Measurements from ENCODE around the gene MPPED1. TPM values are rescaled to one million over a fixed set of nuclear protein-coding genes. Genes with fewer than 3 reads are reported as not detected.

The MPPED1 gene, protein sequence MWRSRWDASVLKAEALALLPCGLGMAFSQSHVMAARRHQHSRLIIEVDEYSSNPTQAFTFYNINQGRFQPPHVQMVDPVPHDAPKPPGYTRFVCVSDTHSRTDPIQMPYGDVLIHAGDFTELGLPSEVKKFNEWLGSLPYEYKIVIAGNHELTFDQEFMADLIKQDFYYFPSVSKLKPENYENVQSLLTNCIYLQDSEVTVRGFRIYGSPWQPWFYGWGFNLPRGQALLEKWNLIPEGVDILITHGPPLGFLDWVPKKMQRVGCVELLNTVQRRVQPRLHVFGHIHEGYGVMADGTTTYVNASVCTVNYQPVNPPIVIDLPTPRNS
- not detected in 3 replicates for total RNA-seq
- long read RNA-seq = 0 reads

DNA sequence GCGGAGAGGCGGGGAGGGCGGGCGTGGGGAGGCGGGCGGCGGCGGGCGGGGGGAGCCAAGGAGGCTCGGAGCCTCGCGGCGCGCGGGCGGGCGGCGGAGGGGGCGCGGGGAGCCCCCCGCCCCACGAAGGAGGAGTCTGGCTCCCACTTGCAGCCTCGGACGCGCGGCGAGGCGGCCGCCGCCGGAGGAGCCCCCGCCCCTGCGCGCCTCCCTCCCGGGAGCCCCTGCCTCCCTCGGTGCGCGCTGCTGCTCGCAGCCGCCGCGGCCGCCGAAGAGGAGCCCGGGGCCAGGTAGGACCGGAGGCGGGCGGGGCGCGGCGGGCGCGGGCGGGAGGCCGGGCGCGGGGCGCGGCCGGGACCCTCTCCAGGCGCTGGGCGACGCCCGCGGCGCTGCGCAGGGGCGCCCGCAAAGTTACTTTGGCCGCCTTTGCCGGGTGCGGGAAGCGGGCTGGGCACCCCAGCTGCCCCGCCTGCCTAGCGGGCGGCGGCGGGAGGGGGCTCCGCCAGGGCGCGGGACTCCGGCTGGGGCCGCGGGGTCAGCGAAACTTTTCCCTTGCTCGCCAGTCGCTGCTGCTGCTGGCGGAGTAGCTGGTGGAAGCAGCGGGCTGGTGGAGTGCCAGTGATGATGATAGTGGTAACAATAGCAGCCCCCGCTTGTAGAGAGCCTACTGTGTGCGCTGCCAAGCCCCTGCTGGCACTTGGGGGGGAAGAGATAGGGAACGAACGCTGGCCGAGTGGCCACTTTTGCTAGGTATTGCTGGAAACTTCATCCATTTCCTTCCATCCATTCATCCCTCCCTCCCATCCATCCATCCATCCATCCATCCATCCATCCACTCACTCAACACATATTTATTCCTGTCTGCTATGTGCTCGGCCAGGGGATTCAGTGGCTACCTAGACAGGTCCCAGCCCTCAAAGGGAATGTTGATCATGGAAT, at the start of gene MPPED1:
MPPED1 (plus strand) TSS at position 146 of the 939 bp plus-strand sequence. CDS start 12,972 bp downstream, outside the sequence.
- TF ChIP-seq, protein P1, sequence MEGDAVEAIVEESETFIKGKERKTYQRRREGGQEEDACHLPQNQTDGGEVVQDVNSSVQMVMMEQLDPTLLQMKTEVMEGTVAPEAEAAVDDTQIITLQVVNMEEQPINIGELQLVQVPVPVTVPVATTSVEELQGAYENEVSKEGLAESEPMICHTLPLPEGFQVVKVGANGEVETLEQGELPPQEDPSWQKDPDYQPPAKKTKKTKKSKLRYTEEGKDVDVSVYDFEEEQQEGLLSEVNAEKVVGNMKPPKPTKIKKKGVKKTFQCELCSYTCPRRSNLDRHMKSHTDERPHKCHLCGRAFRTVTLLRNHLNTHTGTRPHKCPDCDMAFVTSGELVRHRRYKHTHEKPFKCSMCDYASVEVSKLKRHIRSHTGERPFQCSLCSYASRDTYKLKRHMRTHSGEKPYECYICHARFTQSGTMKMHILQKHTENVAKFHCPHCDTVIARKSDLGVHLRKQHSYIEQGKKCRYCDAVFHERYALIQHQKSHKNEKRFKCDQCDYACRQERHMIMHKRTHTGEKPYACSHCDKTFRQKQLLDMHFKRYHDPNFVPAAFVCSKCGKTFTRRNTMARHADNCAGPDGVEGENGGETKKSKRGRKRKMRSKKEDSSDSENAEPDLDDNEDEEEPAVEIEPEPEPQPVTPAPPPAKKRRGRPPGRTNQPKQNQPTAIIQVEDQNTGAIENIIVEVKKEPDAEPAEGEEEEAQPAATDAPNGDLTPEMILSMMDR (IDR thresholded peaks at IDR 0.05) = no peak
- peaks cover 67% of the 10 kb centered on the region for H3K27me3 Mint-ChIP-seq (ENCODE audit: low read depth)
- H3K36me3 Mint-ChIP-seq (ENCODE audit: low read depth) = no peaks in the 10 kb centered on the region
- H3K4me1 Mint-ChIP-seq (ENCODE audit: low read depth) = peaks cover 4% of the 10 kb centered on the region
- H3K4me3 Mint-ChIP-seq (ENCODE audit: unreplicated experiment) = peak within 1 kb of the TSS; percentile 59
- no peaks in the 10 kb centered on the region for H3K9me3 Mint-ChIP-seq (ENCODE audit: low read depth)
- DNase-seq (ENCODE audit: low spot score) = no peak
- no peak within 1 kb of the TSS for H3K27ac Mint-ChIP-seq (ENCODE audit: unreplicated experiment)

DNA sequence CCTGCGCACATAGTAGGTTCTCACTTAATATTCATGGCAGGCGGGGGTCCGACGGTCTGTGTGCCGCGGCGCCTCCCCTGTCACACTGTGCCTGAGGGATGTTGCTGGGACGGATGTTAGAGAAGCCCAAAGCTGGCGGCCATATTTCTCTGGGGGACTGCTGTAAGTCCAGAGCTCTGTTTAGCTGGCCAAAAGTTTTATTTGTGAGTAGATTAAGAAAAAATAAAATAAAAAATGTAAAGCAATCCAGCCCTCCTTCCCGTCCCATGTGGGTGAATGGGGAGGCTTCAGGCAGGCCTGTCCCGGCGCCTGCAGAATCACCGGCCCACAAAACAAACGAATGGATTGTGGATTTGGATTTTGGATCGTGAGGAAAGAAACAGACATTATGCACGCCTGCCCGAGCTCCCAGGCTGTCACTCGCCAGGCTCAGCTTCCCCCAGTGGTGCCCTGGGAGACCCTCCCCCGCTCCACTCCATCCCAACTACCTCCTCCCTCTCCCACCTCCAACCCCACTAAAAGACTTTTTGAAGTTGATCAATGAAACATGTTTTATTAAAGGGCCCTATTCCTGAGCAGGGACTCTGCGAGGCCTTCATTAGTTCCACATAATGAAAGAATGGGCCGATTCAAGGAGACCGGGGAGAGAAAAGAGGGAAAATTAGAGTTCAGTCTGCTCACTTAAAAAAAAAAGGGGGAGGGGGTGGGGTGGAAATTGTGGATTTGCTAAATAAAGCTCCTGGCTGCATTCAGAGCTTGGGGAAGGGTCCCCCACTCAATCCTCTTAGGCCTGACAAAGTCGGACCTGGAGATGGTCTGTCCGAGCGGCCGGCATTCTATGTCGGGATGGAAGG, 48.3 kb upstream of the MPPED1 start:
- Mint-ChIP-seq H3K27ac (ENCODE audit: unreplicated experiment) (no peak overlapping the region), H3K36me3 (ENCODE audit: low read depth) (no peaks in the 10 kb centered on the region), H3K9me3 (ENCODE audit: low read depth) (no peaks in the 10 kb centered on the region), H3K4me3 (ENCODE audit: unreplicated experiment) (no peak overlapping the region), H3K4me1 (ENCODE audit: low read depth) (peaks cover 5% of the 10 kb centered on the region), H3K27me3 (ENCODE audit: low read depth) (peaks cover 31% of the 10 kb centered on the region)
- peak; percentile 32 for DNase-seq (ENCODE audit: low spot score)
- TF ChIP-seq, protein P1 (IDR thresholded peaks at IDR 0.05) = no peak

DNA sequence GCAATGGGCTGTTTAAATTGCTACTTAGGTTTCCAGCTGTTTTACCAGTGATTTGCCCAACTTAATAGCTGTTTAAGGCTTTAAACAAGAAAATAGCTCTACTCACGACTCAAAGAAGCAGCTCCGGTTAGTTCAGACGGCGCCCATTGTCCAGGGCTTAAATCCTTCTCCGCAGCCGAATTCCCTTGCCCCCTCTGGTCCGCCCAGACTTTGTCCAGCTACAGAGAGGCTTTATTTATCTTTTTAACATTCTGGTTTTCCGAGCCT, 47.7 kb upstream of the MPPED1 start:
- no peak overlapping the region for H3K27ac Mint-ChIP-seq (ENCODE audit: unreplicated experiment)
- no peak for DNase-seq (ENCODE audit: low spot score)
- no peaks in the 10 kb centered on the region for H3K9me3 Mint-ChIP-seq (ENCODE audit: low read depth)
- no peak overlapping the region for H3K4me3 Mint-ChIP-seq (ENCODE audit: unreplicated experiment)
- no peaks in the 10 kb centered on the region for H3K36me3 Mint-ChIP-seq (ENCODE audit: low read depth)
- peaks cover 31% of the 10 kb centered on the region for H3K27me3 Mint-ChIP-seq (ENCODE audit: low read depth)
- H3K4me1 Mint-ChIP-seq (ENCODE audit: low read depth) = peaks cover 9% of the 10 kb centered on the region
- TF ChIP-seq, protein P1 (IDR thresholded peaks at IDR 0.05) = no peak

DNA sequence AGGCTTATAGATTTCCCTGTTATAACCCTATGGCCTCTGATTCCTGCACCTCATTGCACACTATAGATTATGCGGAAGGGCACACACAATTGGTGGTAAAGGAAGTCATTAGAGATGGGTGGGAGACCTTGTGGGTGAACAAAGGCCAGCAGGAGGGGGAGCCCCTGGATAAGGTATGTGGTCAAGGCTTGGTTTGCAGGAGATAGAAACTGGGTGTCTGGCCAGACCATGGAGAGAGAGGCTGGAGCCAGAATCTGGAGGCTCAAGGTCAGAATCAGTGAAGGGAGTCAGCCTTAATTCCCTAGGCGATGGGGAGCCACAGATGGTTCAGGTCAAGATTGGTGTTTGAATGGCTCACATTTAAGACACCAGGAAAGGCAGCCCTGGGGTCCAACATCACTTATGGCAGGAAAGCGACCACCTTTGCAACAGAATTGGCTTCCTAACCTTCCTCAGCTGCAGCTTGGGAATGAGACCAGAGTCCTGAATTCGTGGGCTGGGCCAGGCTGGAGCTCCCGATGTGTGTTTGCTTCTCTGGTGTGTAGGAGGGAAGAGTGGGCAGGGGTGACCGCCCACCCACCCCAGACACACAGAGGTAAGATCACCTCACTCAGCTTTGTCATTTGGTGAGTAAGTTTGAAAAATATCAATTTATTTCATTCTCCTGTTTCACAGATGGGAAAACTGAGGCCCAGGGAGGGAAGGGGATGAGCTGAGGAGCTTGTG, 45.9 kb upstream of the MPPED1 start:
- Mint-ChIP-seq H3K4me3 (ENCODE audit: unreplicated experiment) (no peak overlapping the region), H3K4me1 (ENCODE audit: low read depth) (peaks cover 22% of the 10 kb centered on the region), H3K9me3 (ENCODE audit: low read depth) (no peaks in the 10 kb centered on the region), H3K27me3 (ENCODE audit: low read depth) (peaks cover 39% of the 10 kb centered on the region), H3K27ac (ENCODE audit: unreplicated experiment) (no peak overlapping the region), H3K36me3 (ENCODE audit: low read depth) (no peaks in the 10 kb centered on the region)
- no peak for DNase-seq (ENCODE audit: low spot score)
- TF ChIP-seq, protein P1 (IDR thresholded peaks at IDR 0.05) = no peak

Data from chondrocyte (in vitro differentiated cells).